ENCODE results near the gene SLC27A6. TPM values are rescaled to one million over a fixed set of nuclear protein-coding genes. Genes with fewer than 3 reads are reported as not detected.

The SLC27A6 gene
- total RNA-seq, 2 donors from 2014 or later, result 0.21 TPM; not detected in 1

DNA sequence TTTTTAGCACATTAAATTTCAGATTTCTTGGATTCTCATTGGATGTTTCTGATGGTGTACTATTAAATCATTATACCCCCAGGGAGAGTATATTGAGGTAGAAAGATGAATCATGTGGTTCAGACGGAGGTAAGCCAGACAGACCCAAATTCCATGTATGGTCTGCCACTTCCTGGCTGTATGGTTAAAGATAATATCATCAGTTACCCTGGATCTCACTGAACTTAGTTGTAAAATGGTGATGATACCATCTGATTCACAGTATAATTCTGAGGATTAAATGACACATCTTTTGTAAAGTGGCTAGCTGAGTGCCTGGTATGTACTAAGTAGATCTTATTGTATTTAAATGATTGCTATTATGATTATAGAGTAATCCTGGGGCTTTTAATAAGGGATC, 9.3 kb downstream of the SLC27A6 start:
- H3K4me1 ChIP-seq (ENCODE audit: control insufficient read depth in 1 of 2, low read depth in 2 of 2), result no peaks in the 10 kb centered on the region
- TF ChIP-seq, protein P1, sequence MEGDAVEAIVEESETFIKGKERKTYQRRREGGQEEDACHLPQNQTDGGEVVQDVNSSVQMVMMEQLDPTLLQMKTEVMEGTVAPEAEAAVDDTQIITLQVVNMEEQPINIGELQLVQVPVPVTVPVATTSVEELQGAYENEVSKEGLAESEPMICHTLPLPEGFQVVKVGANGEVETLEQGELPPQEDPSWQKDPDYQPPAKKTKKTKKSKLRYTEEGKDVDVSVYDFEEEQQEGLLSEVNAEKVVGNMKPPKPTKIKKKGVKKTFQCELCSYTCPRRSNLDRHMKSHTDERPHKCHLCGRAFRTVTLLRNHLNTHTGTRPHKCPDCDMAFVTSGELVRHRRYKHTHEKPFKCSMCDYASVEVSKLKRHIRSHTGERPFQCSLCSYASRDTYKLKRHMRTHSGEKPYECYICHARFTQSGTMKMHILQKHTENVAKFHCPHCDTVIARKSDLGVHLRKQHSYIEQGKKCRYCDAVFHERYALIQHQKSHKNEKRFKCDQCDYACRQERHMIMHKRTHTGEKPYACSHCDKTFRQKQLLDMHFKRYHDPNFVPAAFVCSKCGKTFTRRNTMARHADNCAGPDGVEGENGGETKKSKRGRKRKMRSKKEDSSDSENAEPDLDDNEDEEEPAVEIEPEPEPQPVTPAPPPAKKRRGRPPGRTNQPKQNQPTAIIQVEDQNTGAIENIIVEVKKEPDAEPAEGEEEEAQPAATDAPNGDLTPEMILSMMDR (IDR thresholded peaks at IDR 0.05), result no peak
- DNase-seq (ENCODE audit: low spot score) (no peak), ATAC-seq (ENCODE audit: insufficient number of reproducible peaks, low FRiP score, low read depth) (no peak)
- H3K27ac ChIP-seq, result no peak overlapping the region
- peaks cover 3% of the 10 kb centered on the region for H3K9me3 ChIP-seq
- H3K36me3 ChIP-seq, result no peaks in the 10 kb centered on the region
- no peaks in the 10 kb centered on the region for H3K27me3 ChIP-seq (replicated peaks; ENCODE audit: insufficient read depth)
- no peak overlapping the region for H3K4me3 ChIP-seq

DNA sequence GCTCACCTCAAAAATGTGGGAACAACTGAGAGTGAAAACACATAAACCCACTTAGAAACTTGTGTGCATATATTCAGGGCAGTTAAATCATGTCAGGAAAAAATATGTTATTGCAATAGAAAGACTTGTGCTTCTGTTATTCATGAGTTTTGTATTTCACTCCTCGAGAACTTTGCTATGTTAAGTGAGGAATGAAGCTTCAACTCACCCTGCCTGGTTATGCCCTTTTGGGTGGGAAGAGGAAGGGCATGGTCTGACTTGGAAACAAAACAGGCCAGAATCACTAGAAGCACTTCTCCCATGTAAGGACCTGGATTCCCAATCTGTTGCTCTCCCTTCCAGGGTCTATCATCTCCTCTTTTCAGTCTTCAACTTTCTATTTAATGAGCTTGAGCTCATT, 14.5 kb downstream of the SLC27A6 start:
- no peaks in the 10 kb centered on the region for H3K4me1 ChIP-seq (ENCODE audit: control insufficient read depth in 1 of 2, low read depth in 2 of 2)
- H3K9me3 ChIP-seq, result no peaks in the 10 kb centered on the region
- TF ChIP-seq, protein P1 (IDR thresholded peaks at IDR 0.05), result no peak
- H3K27ac ChIP-seq, result no peak overlapping the region
- DNase-seq (ENCODE audit: low spot score) (no peak), ATAC-seq (ENCODE audit: insufficient number of reproducible peaks, low FRiP score, low read depth) (no peak)
- no peaks in the 10 kb centered on the region for H3K27me3 ChIP-seq (replicated peaks; ENCODE audit: insufficient read depth)
- H3K36me3 ChIP-seq, result no peaks in the 10 kb centered on the region
- H3K4me3 ChIP-seq, result no peak overlapping the region

DNA sequence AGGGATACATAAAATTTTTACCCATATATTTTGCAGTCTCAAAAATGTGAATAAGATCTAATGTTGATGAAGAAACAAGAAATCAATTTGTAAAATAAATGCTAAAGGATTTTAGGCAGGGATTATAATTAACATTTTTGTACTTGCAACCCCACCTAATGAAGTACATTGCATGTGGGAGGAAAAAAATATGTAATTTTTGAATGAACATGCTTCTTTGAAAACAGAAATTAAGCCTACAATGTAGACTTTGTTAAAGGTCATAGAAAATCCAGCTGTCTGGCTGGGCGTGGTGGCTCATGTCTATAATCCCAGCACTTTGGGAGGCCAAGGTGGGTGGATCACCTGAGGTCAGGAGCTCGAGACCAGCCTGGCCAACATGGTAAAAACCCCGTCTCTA, 15.6 kb downstream of the SLC27A6 start:
- H3K4me1 ChIP-seq (ENCODE audit: control insufficient read depth in 1 of 2, low read depth in 2 of 2), result no peaks in the 10 kb centered on the region
- TF ChIP-seq, protein P1 (IDR thresholded peaks at IDR 0.05), result no peak
- no peaks in the 10 kb centered on the region for H3K27me3 ChIP-seq (replicated peaks; ENCODE audit: insufficient read depth)
- no peak overlapping the region for H3K4me3 ChIP-seq
- DNase-seq (ENCODE audit: low spot score), result no peak
- no peak for ATAC-seq (ENCODE audit: insufficient number of reproducible peaks, low FRiP score, low read depth)
- H3K27ac ChIP-seq, result no peak overlapping the region
- no peaks in the 10 kb centered on the region for H3K36me3 ChIP-seq
- no peaks in the 10 kb centered on the region for H3K9me3 ChIP-seq

DNA sequence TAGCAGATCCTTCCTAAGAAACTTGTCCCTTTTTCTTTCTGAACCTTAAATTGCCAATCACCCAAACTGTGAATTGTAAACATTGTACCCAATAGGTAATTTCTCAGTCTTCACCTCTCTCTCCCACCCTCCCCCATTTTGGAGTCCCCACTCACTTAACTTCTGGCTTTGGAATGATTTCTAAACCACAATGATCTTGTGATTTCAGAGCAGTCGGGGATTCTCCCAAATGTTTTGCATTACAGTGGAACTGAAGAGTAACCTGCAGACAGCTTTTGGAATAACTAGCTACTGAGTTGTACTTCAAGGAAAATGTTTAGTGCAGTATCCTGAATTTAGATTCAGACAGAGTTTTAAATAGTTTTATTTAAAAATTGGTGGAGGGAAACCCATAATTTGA, 19.2 kb downstream of the SLC27A6 start:
- TF ChIP-seq, protein P1 (IDR thresholded peaks at IDR 0.05), result no peak
- H3K9me3 ChIP-seq, result no peaks in the 10 kb centered on the region
- H3K27ac ChIP-seq, result no peak overlapping the region
- DNase-seq (ENCODE audit: low spot score), result no peak
- H3K4me3 ChIP-seq, result no peak overlapping the region
- ATAC-seq (ENCODE audit: insufficient number of reproducible peaks, low FRiP score, low read depth), result no peak
- H3K27me3 ChIP-seq (replicated peaks; ENCODE audit: insufficient read depth), result no peaks in the 10 kb centered on the region
- H3K4me1 ChIP-seq (ENCODE audit: control insufficient read depth in 1 of 2, low read depth in 2 of 2), result no peaks in the 10 kb centered on the region
- no peaks in the 10 kb centered on the region for H3K36me3 ChIP-seq

DNA sequence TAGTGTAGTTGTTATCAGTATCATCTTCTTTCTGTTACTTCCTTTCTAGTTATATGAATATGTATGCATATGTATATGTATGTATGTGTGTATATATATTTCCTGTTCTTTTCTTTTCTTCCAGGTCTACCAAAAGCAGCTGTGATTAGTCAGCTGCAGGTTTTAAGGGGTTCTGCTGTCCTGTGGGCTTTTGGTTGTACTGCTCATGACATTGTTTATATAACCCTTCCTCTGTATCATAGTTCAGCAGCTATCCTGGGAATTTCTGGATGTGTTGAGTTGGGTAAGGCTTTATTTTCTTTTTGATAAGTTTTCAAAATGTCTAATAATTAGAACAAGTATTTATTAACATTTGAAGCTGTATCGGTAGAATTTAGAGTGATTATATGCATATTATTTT, 23.2 kb downstream of the SLC27A6 start:
- Histone ChIP-seq H3K4me1 (ENCODE audit: control insufficient read depth in 1 of 2, low read depth in 2 of 2) (no peaks in the 10 kb centered on the region), H3K36me3 (no peaks in the 10 kb centered on the region), H3K4me3 (no peak overlapping the region), H3K27me3 (replicated peaks; ENCODE audit: insufficient read depth) (no peaks in the 10 kb centered on the region), H3K9me3 (no peaks in the 10 kb centered on the region), H3K27ac (no peak overlapping the region)
- DNase-seq (ENCODE audit: low spot score) (no peak), ATAC-seq (ENCODE audit: insufficient number of reproducible peaks, low FRiP score, low read depth) (no peak)
- TF ChIP-seq, protein P1 (IDR thresholded peaks at IDR 0.05), result no peak

All from thoracic aorta (tissue), 2 donors.